ENCODE results near the gene SMU1.
"Not testable (repeated sequence)": the region's sequence is repeated elsewhere in the genome, so short reads cannot be mapped to it uniquely, and the experiment has no call there.

SMU1 gene

DNA sequence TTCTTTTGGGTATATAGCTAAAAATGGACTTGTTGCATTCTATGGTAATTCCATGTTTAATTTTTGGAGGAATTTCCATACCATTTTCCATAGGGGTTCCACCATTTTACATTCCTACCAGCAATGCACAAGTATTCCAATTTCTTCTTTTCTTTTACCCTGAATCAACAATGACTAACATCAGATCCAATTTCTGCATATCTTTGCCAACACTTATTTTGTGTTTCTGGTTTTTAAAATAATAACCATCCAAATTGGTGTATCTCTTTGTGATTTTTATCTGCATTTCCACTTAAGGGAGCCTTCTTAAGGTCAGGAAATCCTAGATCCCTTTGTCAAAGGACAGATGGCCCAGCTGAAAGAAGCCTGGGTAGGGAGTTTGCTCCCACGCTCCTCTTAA lies 29.5 kb upstream of the SMU1 start:
- Histone ChIP-seq H3K4me3 (ENCODE audit: extremely low read depth, insufficient read depth, low read length, poor library complexity, severe bottlenecking) (no peak overlapping the region), H3K4me1 (ENCODE audit: control insufficient read depth, insufficient read depth, low read length, poor library complexity, severe bottlenecking) (peaks cover 27% of the 10 kb centered on the region), H3K27ac (ENCODE audit: low read depth, low read length, severe bottlenecking) (no peak overlapping the region), H3K9me3 (ENCODE audit: control insufficient read depth, low read length) (no peaks in the 10 kb centered on the region), H3K36me3 (ENCODE audit: control insufficient read depth, insufficient read depth, low read length) (peaks cover 3% of the 10 kb centered on the region)
- no CpG with 5 or more reads among the region's 1 CpG for WGBS, 2 experiments (ENCODE audit: insufficient coverage in 2 of 2)

DNA sequence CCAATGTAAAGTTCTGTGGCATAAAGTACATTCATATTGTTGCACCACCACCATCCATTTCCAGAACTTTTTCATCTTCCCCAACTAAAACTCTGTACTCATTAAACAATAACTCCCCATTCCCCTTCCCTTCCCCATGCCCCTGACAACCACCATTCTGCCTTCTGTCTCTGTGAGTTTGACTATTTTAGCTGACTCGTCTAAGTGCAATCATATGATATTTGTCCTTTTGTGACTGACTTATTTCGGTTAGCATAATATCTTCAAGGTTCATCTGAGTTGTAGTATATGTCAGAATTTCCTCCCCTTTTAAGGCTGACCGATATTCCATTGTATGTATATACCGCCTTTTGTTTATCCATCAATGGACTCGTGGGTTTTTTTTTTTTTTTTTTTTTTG lies 29.0 kb upstream of the SMU1 start:
- Histone ChIP-seq H3K4me1 (ENCODE audit: control insufficient read depth, insufficient read depth, low read length, poor library complexity, severe bottlenecking) (peaks cover 27% of the 10 kb centered on the region), H3K27ac (ENCODE audit: low read depth, low read length, severe bottlenecking) (no peak overlapping the region), H3K36me3 (ENCODE audit: control insufficient read depth, insufficient read depth, low read length) (no peaks in the 10 kb centered on the region), H3K4me3 (ENCODE audit: extremely low read depth, insufficient read depth, low read length, poor library complexity, severe bottlenecking) (no peak overlapping the region), H3K9me3 (ENCODE audit: control insufficient read depth, low read length) (no peaks in the 10 kb centered on the region)
- WGBS, 2 experiments (ENCODE audit: insufficient coverage in 2 of 2) = no CpG with 5 or more reads among the region's 5 CpGs

DNA sequence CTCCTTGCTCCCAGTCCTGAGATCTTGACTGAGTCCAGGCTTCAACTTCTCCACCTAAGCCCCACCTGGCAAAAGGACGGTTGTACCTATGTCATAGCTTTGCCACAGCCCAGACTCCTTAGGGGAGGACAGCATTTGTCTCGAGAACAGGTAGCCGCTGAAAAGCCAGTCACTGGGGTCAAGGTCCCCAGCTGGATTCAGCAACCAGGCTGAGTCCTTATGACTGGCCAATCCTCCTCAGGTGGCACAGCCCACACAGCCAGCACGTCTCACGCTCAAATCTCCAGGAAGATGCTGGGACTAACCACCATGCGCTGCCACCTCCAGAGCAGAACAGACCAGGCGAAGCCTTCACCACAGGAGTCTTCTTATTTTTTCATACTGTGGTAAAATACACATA lies 27.9 kb upstream of the SMU1 start:
- WGBS, 2 experiments (ENCODE audit: insufficient coverage in 2 of 2) = 94 to 96% methylated on average over 5 to 7 of the region's 7 CpGs
- H3K27ac ChIP-seq (ENCODE audit: low read depth, low read length, severe bottlenecking) = no peak overlapping the region
- H3K4me1 ChIP-seq (ENCODE audit: control insufficient read depth, insufficient read depth, low read length, poor library complexity, severe bottlenecking) = peaks cover 27% of the 10 kb centered on the region
- H3K36me3 ChIP-seq (ENCODE audit: control insufficient read depth, insufficient read depth, low read length) = no peaks in the 10 kb centered on the region
- H3K9me3 ChIP-seq (ENCODE audit: control insufficient read depth, low read length) = no peaks in the 10 kb centered on the region
- H3K4me3 ChIP-seq (ENCODE audit: extremely low read depth, insufficient read depth, low read length, poor library complexity, severe bottlenecking) = no peak overlapping the region

DNA sequence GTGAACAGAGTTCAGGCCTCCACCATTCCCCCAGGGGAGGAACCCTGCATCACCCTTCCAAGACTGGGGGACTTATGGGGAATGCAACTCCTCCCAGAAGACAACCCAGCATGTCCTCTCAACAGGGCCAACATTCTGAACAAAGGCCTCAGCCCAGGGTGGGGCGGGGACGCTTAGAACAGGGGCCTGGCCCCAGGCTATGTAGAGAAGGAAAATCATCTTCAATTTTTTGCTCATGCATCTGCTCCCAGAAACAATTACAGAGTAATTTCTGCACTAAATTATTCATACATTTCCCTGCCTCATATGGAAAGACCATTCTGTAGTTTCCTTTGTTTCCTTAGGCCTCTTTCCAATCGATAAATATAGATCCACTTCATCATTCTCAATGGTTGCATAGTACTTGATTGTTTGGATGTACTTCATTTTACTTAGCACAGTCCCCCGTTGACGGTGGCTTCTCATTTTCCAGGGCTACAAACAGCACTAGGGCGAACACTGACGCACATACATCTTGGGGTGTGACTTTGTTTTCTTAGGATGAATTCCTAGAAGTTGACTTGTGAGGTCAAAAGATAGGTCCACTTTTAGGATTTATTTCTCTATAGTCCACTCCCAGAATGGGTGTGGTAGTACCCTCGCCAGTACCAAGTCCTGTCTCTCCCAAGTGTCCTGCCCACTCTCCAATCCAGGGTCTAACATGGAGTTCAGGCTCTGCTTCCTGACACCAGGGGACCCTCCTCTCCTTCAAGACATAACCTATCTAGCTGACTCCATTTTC lies 27.2 kb upstream of the SMU1 start:
- Histone ChIP-seq H3K27ac (ENCODE audit: low read depth, low read length, severe bottlenecking) (no peak overlapping the region), H3K9me3 (ENCODE audit: control insufficient read depth, low read length) (no peaks in the 10 kb centered on the region), H3K36me3 (ENCODE audit: control insufficient read depth, insufficient read depth, low read length) (no peaks in the 10 kb centered on the region), H3K4me1 (ENCODE audit: control insufficient read depth, insufficient read depth, low read length, poor library complexity, severe bottlenecking) (peaks cover 27% of the 10 kb centered on the region), H3K4me3 (ENCODE audit: extremely low read depth, insufficient read depth, low read length, poor library complexity, severe bottlenecking) (no peak overlapping the region)
- 100% methylated on average over 2 to 4 of the region's 8 CpGs for WGBS, 2 experiments (ENCODE audit: insufficient coverage in 2 of 2)

DNA sequence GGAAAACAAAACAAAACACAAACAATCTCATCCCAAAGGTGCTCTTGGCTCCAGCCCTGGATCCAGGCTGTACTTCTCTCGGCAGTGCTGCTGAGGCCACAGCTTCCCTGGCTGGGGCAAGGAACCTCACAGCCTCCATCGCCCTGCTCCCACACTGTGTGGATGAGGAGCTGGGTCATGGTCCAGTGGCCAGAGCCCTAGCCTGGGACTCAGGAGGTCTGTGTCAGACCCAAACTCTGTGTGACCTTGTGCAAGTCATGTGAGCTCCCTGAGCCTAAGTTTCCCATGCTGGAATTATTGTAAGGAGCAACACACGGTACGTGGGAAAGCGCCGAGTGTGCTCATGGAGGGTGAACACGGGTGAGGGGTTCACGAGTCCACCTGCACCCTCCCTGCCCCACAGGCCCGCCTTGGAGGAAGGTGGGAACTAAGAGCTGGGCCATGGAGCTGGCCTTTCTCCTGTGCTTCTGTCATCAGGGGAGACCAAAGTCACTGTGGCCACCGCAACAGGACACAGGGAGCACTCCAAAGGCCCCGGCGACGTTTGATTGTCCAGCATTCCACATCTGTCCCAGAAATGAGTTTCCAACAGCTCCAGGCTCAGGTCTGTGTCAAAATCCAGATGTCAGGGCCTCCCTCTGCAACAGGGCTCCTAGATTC lies 26.2 kb upstream of the SMU1 start:
- Histone ChIP-seq H3K9me3 (ENCODE audit: control insufficient read depth, low read length) (no peaks in the 10 kb centered on the region), H3K4me1 (ENCODE audit: control insufficient read depth, insufficient read depth, low read length, poor library complexity, severe bottlenecking) (peaks cover 24% of the 10 kb centered on the region), H3K4me3 (ENCODE audit: extremely low read depth, insufficient read depth, low read length, poor library complexity, severe bottlenecking) (no peak overlapping the region), H3K27ac (ENCODE audit: low read depth, low read length, severe bottlenecking) (no peak overlapping the region), H3K36me3 (ENCODE audit: control insufficient read depth, insufficient read depth, low read length) (no peaks in the 10 kb centered on the region)
- WGBS, 2 experiments (ENCODE audit: insufficient coverage in 2 of 2) = 97 to 99% methylated on average over 9 to 11 of the region's 13 CpGs

DNA sequence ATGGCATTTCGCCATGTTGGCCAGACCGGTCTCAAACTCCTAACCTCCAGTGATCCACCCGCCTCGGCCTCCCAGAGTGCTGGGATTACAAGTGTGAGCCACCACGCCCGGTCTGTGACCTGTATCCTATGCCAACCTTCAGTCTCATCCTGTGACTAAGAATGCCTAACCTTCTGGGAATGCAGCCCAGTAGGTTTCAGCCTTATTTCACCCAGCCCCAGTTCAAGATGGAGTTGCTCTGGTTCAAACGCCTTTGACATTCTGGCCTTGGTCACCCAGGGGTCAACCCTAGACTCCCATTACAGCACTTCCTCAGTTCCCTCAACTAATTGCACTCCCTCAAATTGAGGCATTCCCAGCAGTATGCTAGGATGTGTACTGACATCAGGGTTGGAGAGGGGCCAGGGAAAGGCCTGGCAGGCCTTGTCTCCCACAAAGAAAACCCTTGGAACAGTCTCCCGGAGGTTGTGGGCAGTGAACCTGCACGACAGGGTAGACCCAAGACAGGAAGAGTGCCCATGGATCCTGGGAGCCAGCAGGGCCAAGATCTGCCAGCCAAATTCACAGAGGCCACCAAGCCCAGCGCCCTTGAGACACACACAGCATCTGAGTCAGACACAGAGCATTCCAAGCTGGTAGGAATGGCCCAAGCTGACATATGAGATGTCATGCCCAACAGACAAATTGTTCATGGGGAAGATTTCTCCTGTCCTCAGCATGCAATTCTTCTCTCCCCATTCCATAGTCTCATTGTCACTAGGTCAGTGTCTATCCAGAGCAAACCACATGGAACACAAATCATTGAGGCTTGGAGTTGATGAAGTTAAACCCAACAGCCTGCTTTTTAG lies 24.9 kb upstream of the SMU1 start:
- Histone ChIP-seq H3K27ac (ENCODE audit: low read depth, low read length, severe bottlenecking) (no peak overlapping the region), H3K4me3 (ENCODE audit: extremely low read depth, insufficient read depth, low read length, poor library complexity, severe bottlenecking) (no peak overlapping the region), H3K4me1 (ENCODE audit: control insufficient read depth, insufficient read depth, low read length, poor library complexity, severe bottlenecking) (peaks cover 14% of the 10 kb centered on the region), H3K36me3 (ENCODE audit: control insufficient read depth, insufficient read depth, low read length) (no peaks in the 10 kb centered on the region), H3K9me3 (ENCODE audit: control insufficient read depth, low read length) (no peaks in the 10 kb centered on the region)
- 91 to 94% methylated on average over 7 to 9 of the region's 10 CpGs for WGBS, 2 experiments (ENCODE audit: insufficient coverage in 2 of 2)

DNA sequence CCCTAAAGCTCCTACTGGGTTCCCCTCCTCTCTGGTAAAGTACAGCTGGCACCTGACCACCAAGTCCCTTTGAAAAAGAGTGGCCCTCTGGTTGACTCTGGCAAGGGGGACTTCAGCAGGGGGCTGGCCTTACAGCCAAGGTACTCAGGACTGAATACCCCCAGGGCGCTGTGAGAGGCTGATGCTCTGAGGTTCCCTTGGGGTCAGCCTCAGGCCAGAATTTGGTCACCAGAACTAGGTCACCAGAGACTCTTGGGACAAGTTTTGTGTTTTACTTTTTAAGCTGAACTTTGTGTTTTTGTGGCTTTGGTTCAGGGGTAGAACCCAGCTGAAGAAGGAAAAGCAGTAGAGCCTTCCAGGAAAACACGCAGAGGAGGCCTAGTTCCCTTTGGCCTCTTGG lies 23.3 kb upstream of the SMU1 start:
- Histone ChIP-seq H3K27ac (ENCODE audit: low read depth, low read length, severe bottlenecking) (no peak overlapping the region), H3K4me3 (ENCODE audit: extremely low read depth, insufficient read depth, low read length, poor library complexity, severe bottlenecking) (no peak overlapping the region), H3K9me3 (ENCODE audit: control insufficient read depth, low read length) (no peaks in the 10 kb centered on the region), H3K36me3 (ENCODE audit: control insufficient read depth, insufficient read depth, low read length) (no peaks in the 10 kb centered on the region), H3K4me1 (ENCODE audit: control insufficient read depth, insufficient read depth, low read length, poor library complexity, severe bottlenecking) (peaks cover 14% of the 10 kb centered on the region)
- 91 to 96% methylated on average over 1 to 2 of the region's 2 CpGs for WGBS, 2 experiments (ENCODE audit: insufficient coverage in 2 of 2)

DNA sequence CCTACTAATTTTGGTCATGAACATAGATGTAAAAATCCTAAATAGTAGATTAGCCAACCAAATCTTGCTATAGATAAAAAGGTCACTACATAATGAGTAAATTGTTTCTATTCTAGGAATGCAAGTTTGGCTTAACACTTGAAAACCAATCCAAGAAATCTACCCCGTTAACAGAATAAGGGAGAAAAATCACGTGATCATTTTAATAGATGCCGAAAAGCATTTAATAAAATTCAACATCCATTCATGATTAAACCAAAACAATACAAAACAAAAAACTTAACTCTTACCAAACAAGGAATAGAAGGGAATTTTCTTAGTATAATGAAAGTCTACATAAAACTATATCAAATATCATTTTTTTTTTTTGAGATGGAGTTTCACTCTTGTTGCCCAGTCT lies 20.7 kb upstream of the SMU1 start:
- peaks cover 5% of the 10 kb centered on the region for H3K4me1 ChIP-seq (ENCODE audit: control insufficient read depth, insufficient read depth, low read length, poor library complexity, severe bottlenecking)
- 100% methylated on average over 1 of the region's 3 CpGs; no CpG with 5 or more reads in 1 of the 2 experiments for WGBS, 2 experiments (ENCODE audit: insufficient coverage in 2 of 2)
- no peak overlapping the region for H3K27ac ChIP-seq (ENCODE audit: low read depth, low read length, severe bottlenecking)
- H3K36me3 ChIP-seq (ENCODE audit: control insufficient read depth, insufficient read depth, low read length) = no peaks in the 10 kb centered on the region
- H3K9me3 ChIP-seq (ENCODE audit: control insufficient read depth, low read length) = no peaks in the 10 kb centered on the region
- no peak overlapping the region for H3K4me3 ChIP-seq (ENCODE audit: extremely low read depth, insufficient read depth, low read length, poor library complexity, severe bottlenecking)

DNA sequence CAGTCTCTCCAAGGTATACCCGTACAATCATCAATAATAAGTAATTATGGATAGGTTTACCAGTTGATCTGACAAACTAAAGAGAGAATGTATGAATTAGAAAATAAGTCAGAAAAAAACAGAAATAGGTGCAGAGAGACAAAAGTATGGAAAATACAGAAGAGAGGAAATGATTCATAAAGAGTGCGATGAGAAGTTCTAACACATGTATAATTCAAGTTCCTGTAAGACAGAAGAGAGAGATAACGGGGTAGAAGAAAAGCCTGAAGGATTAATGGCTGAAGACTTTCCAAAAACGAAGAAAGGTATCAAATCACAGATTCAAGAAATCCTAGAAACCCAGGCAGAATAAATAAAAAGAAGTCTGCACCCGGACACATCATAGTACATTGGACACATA lies 16.2 kb upstream of the SMU1 start:
- Histone ChIP-seq H3K4me1 (ENCODE audit: control insufficient read depth, insufficient read depth, low read length, poor library complexity, severe bottlenecking) (no peaks in the 10 kb centered on the region), H3K4me3 (ENCODE audit: extremely low read depth, insufficient read depth, low read length, poor library complexity, severe bottlenecking) (no peak overlapping the region), H3K9me3 (ENCODE audit: control insufficient read depth, low read length) (no peaks in the 10 kb centered on the region), H3K36me3 (ENCODE audit: control insufficient read depth, insufficient read depth, low read length) (no peaks in the 10 kb centered on the region), H3K27ac (ENCODE audit: low read depth, low read length, severe bottlenecking) (no peak overlapping the region)
- WGBS, 2 experiments (ENCODE audit: insufficient coverage in 2 of 2) = no CpG with 5 or more reads among the region's 5 CpGs

DNA sequence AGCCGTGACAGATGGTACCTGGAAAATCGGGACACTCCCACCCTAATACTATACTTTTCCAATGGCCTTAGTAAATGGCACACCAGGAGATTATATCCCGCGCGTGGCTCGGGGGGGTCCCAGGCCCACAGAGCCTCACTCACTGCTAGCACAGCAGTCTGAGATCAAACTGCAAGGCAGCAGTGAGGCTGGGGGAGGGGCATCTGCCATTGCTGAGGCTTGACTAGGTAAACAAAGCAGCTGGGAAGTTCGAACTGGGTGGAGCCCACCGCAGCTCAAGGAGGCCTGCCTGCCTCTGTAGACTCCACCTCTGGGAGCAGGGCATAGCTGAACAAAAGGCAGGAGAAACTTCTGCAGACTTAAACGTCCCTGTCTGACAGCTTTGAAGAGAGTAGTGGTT lies 9.2 kb upstream of the SMU1 start:
- not testable (repeated sequence) for H3K4me3 ChIP-seq (ENCODE audit: extremely low read depth, insufficient read depth, low read length, poor library complexity, severe bottlenecking); H3K4me1 ChIP-seq (ENCODE audit: control insufficient read depth, insufficient read depth, low read length, poor library complexity, severe bottlenecking); H3K9me3 ChIP-seq (ENCODE audit: control insufficient read depth, low read length); H3K27ac ChIP-seq (ENCODE audit: low read depth, low read length, severe bottlenecking); H3K36me3 ChIP-seq (ENCODE audit: control insufficient read depth, insufficient read depth, low read length)
- WGBS, 2 experiments (ENCODE audit: insufficient coverage in 2 of 2) = 90% methylated on average over 6 to 7 of the region's 9 CpGs
